Measurements from ENCODE around the gene ARFIP1. TPM values are rescaled to one million over a fixed set of nuclear protein-coding genes. Genes with fewer than 3 reads are reported as not detected.

ARFIP1 gene
- total and polyA plus RNA-seq, 2 donors (not counting 1 experiment from before 2014, with no cell fraction given): 11.1 to 23.5 TPM

- Mint-ChIP-seq H3K27ac (no peak overlapping the region), H3K9me3 (ENCODE audit: insufficient read depth) (peaks cover 13% of the 10 kb centered on the region), H3K27me3 (no peaks in the 10 kb centered on the region), H3K4me3 (no peak overlapping the region), H3K4me1 (peaks cover 24% of the 10 kb centered on the region)
- ChIA-PET CTCF (interaction anchor here (0.7 to 1.1 kb wide), 2 partner anchors 33 to 40 kb away, joined by 3 read pairs; no protein-coding TSS in a partner anchor), POLR2A (no interaction called here)
- no peaks in the 10 kb centered on the region for H3K27me3 ChIP-seq (replicated peaks in 1 of 4; ENCODE audit: control extremely low read depth in 1 of 4, control insufficient read depth in 3 of 4, insufficient read depth in 4 of 4, low read length in 3 of 4)
- H3K36me3 ChIP-seq (replicated peaks in 1 of 2; ENCODE audit: control extremely low read depth in 1 of 2, control insufficient read depth in 1 of 2, extremely low read depth in 1 of 2, insufficient read depth in 2 of 2, low read length in 1 of 2): peaks cover 0 to 16% of the 10 kb centered on the region in 2 experiments
- H3K4me1 ChIP-seq (ENCODE audit: control insufficient read depth in 2 of 2, insufficient read depth in 2 of 2, low read length in 2 of 2): peaks cover 0 to 10% of the 10 kb centered on the region in 2 donors
- H3K4me2 ChIP-seq (replicated peaks; ENCODE audit: low read depth, low read length, poor library complexity, severe bottlenecking): no peak overlapping the region
- no peak overlapping the region for H3K9ac ChIP-seq (ENCODE audit: low read length)
- H3K79me2 ChIP-seq (ENCODE audit: control insufficient read depth, insufficient read depth, low read length): peaks cover 47% of the 10 kb centered on the region
- no peak overlapping the region for H3K27ac ChIP-seq (ENCODE audit: low read length in 2 of 2)
- TF ChIP-seq CTCF (IDR thresholded peaks at IDR 0.05) (no peak), EZH2 (IDR thresholded peaks at IDR 0.05; ENCODE audit: borderline replicate concordance, insufficient read depth, low read depth, low read length, poor library complexity, severe bottlenecking) (no peak)
- no peak overlapping the region for H3K4me3 ChIP-seq (ENCODE audit: control extremely low read depth in 1 of 5, extremely low read depth in 1 of 5, insufficient read depth in 1 of 5, low read depth in 2 of 5, low read length in 4 of 5)
- DNase-seq: no peak
- intact Hi-C loops (cut with micrococcal nuclease): no loop called here
- H2AFZ ChIP-seq (ENCODE audit: insufficient read depth, low read depth, low read length, poor library complexity, severe bottlenecking): no peak overlapping the region
- peaks cover 0 to 18% (median 18%) of the 10 kb centered on the region in 3 donors for H3K9me3 ChIP-seq (ENCODE audit: control extremely low read depth in 1 of 3, control insufficient read depth in 2 of 3, insufficient read depth in 1 of 3, low read length in 2 of 3)
- no peaks in the 10 kb centered on the region for H4K20me1 ChIP-seq (ENCODE audit: control insufficient read depth, insufficient read depth, low read length, poor library complexity, severe bottlenecking)
- no peak for ATAC-seq (ENCODE audit: low read depth)
These were observed 35.3 kb downstream of the ARFIP1 start for GRCh38 chr4:152815078-152815477.

- Mint-ChIP-seq H3K9me3 (ENCODE audit: insufficient read depth) (peaks cover 10% of the 10 kb centered on the region), H3K4me3 (no peak overlapping the region), H3K27ac (no peak overlapping the region), H3K4me1 (peaks cover 24% of the 10 kb centered on the region), H3K27me3 (no peaks in the 10 kb centered on the region)
- no peak for ATAC-seq (ENCODE audit: low read depth)
- ChIA-PET POLR2A (no interaction called here), CTCF (interaction anchor here (0.6 kb wide), 1 partner anchor 417 kb away, joined by 3 read pairs; no protein-coding TSS in a partner anchor)
- peaks cover 0 to 16% of the 10 kb centered on the region in 2 experiments for H3K36me3 ChIP-seq (replicated peaks in 1 of 2; ENCODE audit: control extremely low read depth in 1 of 2, control insufficient read depth in 1 of 2, extremely low read depth in 1 of 2, insufficient read depth in 2 of 2, low read length in 1 of 2)
- H3K9ac ChIP-seq (ENCODE audit: low read length): no peak overlapping the region
- DNase-seq: no peak
- no peaks in the 10 kb centered on the region for H4K20me1 ChIP-seq (ENCODE audit: control insufficient read depth, insufficient read depth, low read length, poor library complexity, severe bottlenecking)
- H3K4me1 ChIP-seq (ENCODE audit: control insufficient read depth in 2 of 2, insufficient read depth in 2 of 2, low read length in 2 of 2): peaks cover 0 to 10% of the 10 kb centered on the region in 2 donors
- H3K9me3 ChIP-seq (ENCODE audit: control extremely low read depth in 1 of 3, control insufficient read depth in 2 of 3, insufficient read depth in 1 of 3, low read length in 2 of 3): peaks cover 0 to 18% (median 15%) of the 10 kb centered on the region in 3 donors
- H3K4me3 ChIP-seq (ENCODE audit: control extremely low read depth in 1 of 5, extremely low read depth in 1 of 5, insufficient read depth in 1 of 5, low read depth in 2 of 5, low read length in 4 of 5): no peak overlapping the region
- H3K27ac ChIP-seq (ENCODE audit: low read length in 2 of 2): no peak overlapping the region
- intact Hi-C loops (cut with micrococcal nuclease): no loop called here
- no peaks in the 10 kb centered on the region for H3K27me3 ChIP-seq (replicated peaks in 1 of 4; ENCODE audit: control extremely low read depth in 1 of 4, control insufficient read depth in 3 of 4, insufficient read depth in 4 of 4, low read length in 3 of 4)
- TF ChIP-seq EZH2 (IDR thresholded peaks at IDR 0.05; ENCODE audit: borderline replicate concordance, insufficient read depth, low read depth, low read length, poor library complexity, severe bottlenecking): no peak
- TF ChIP-seq CTCF (IDR thresholded peaks at IDR 0.05): no peak
- peaks cover 30% of the 10 kb centered on the region for H3K79me2 ChIP-seq (ENCODE audit: control insufficient read depth, insufficient read depth, low read length)
- no peak overlapping the region for H3K4me2 ChIP-seq (replicated peaks; ENCODE audit: low read depth, low read length, poor library complexity, severe bottlenecking)
- H2AFZ ChIP-seq (ENCODE audit: insufficient read depth, low read depth, low read length, poor library complexity, severe bottlenecking): no peak overlapping the region
These were observed 37.6 kb downstream of the ARFIP1 start for GRCh38 chr4:152817331-152817730.
